Naive thymus-derived CD4-positive, alpha-beta T cell (primary cell): ENCODE data around the gene ATP2A3. TPM values are rescaled to one million over a fixed set of nuclear protein-coding genes. Genes with fewer than 3 reads are reported as not detected.

Source experiments
- ATAC-seq: fragments of 150-1000 bp; cut with Tn5 transposase; 2 replicates; pipeline ENCODE4 v1.10.0; 2021; ENCODE audit warnings: mild to moderate bottlenecking, moderate library complexity
- CTCF ChIA-PET: fragments of 350-600 bp; sonication (Branson Sonifier 250); formaldehyde crosslinking; loops from one replicate; lab custom pipeline; 2021; ENCODE audit warnings: antibody characterized with exemption; lab: Charles Lee
- POLR2A ChIA-PET: fragments of 350-600 bp; sonication (Branson Sonifier 250); formaldehyde crosslinking; loops from one replicate; lab custom pipeline; 2021; ENCODE audit warnings: antibody characterized with exemption, inconsistent platforms; lab: Charles Lee
- DNase-seq, 9 donors: peaks; one replicate each; pipeline versions ENCODE4 v3.0.0 to v3.0.0-alpha.2; 2020 to 2022; ENCODE audit warnings: mixed read lengths in 1 of 9
- H3K27ac ChIP-seq: one replicate; pipeline ENCODE4 v1.7.0; 2013; ENCODE audit warnings: mild to moderate bottlenecking, low read depth, low read length, moderate library complexity
- H3K27me3 ChIP-seq, 2 donors: one replicate each; pipeline ENCODE4 v1.7.0; 2013; ENCODE audit warnings: low read length in 2 of 2, mild to moderate bottlenecking in 2 of 2, moderate library complexity in 2 of 2; ENCODE audit not compliant: control insufficient read depth in 2 of 2, insufficient read depth in 2 of 2
- H3K36me3 ChIP-seq, 3 experiments: 1 replicate in 2 of 3; 2 replicates in 1 of 3; pipeline ENCODE4 v1.7.0; 2013; ENCODE audit warnings: low read length in 3 of 3, mild to moderate bottlenecking in 3 of 3, moderate library complexity in 1 of 3; ENCODE audit not compliant: insufficient read depth in 3 of 3, control insufficient read depth in 2 of 3
- H3K4me1 ChIP-seq, 2 donors: one replicate each; pipeline ENCODE4 v1.7.0; 2013; ENCODE audit warnings: low read length in 2 of 2, mild to moderate bottlenecking in 2 of 2, moderate library complexity in 1 of 2; ENCODE audit not compliant: control insufficient read depth in 2 of 2, insufficient read depth in 2 of 2
- H3K4me3 ChIP-seq: 2 replicates; pipeline ENCODE4 v1.7.0; 2013; ENCODE audit warnings: mild to moderate bottlenecking, low read length
- H3K9me3 ChIP-seq, 3 experiments: 1 replicate in 2 of 3; 2 replicates in 1 of 3; pipeline ENCODE4 v1.7.0; 2013; ENCODE audit warnings: low read length in 3 of 3; ENCODE audit not compliant: control insufficient read depth in 2 of 3
- H3K27ac Mint-ChIP-seq, 9 donors: one replicate each; pipeline ENCODE4 v1.8.0; 2020 to 2022; ENCODE audit warnings: mixed read lengths in 9 of 9, mild to moderate bottlenecking in 8 of 9, moderate library complexity in 5 of 9, inconsistent platforms in 2 of 9
- H3K27me3 Mint-ChIP-seq, 5 donors: one replicate each; pipeline ENCODE4 v1.8.0; 2021 to 2022; ENCODE audit warnings: mixed read lengths in 5 of 5, mild to moderate bottlenecking in 1 of 5
- H3K36me3 Mint-ChIP-seq, 5 donors: one replicate each; pipeline ENCODE4 v1.8.0; 2020 to 2022; ENCODE audit warnings: mixed read lengths in 5 of 5, mild to moderate bottlenecking in 3 of 5, inconsistent platforms in 1 of 5
- H3K4me1 Mint-ChIP-seq, 7 donors: one replicate each; pipeline ENCODE4 v1.8.0; 2020 to 2022; ENCODE audit warnings: mixed read lengths in 7 of 7, mild to moderate bottlenecking in 3 of 7, inconsistent platforms in 1 of 7
- H3K4me3 Mint-ChIP-seq, 10 donors: one replicate each; pipeline ENCODE4 v1.8.0; 2020 to 2022; ENCODE audit warnings: mild to moderate bottlenecking in 10 of 10, mixed read lengths in 10 of 10, moderate library complexity in 6 of 10, inconsistent platforms in 2 of 10
- H3K9me3 Mint-ChIP-seq, 11 donors: one replicate each; pipeline ENCODE4 v1.8.0; 2020 to 2022; ENCODE audit warnings: mixed read lengths in 11 of 11, mild to moderate bottlenecking in 4 of 11, inconsistent platforms in 1 of 11, moderate library complexity in 1 of 11
- intact Hi-C, 2 donors: fragments of 100-400 bp; cut with micrococcal nuclease; formaldehyde crosslinking; loops; one replicate each; pipeline ENCODE4 v1.15.1; 2023
- polyA plus RNA-seq, 2 donors: library from polyadenylated mRNA; unstranded; fragments of 300-500 nt; fragmentation: Illumina TruSeq; gene quantifications; one replicate each; pipeline ENCODE4 v1.2.3, GENCODE V29; 2021
- total RNA-seq, 6 experiments: library from RNA in 5 of 6; stranded (reverse) in 5 of 6; gene quantifications; 1 replicate in 5 of 6; 2 replicates in 1 of 6; pipeline ENCODE4 v1.2.3 and lab custom pipeline; 2021 to 2026

ATP2A3 gene
- total and polyA plus RNA-seq, 7 experiments from 2014 or later, result 46.6 to 260 (median 157) TPM

- no peaks in the 10 kb centered on the region for H3K9me3 Mint-ChIP-seq
- Histone ChIP-seq H3K4me1 (peaks cover 48 to 57% of the 10 kb centered on the region in 2 donors), H3K4me3 (no peak overlapping the region), H3K27me3 (no peaks in the 10 kb centered on the region), H3K27ac (peak overlapping the region; percentile 53), H3K36me3 (peaks cover 0 to 41% (median 0%) of the 10 kb centered on the region in 3 experiments), H3K9me3 (no peaks in the 10 kb centered on the region)
- ATAC-seq (peak; percentile 11), DNase-seq (no peak)
- peak overlapping the region; percentile 76 to 92 (median 88) for H3K4me3 Mint-ChIP-seq
- ChIA-PET CTCF (interaction anchor here (1.2 to 1.5 kb wide), 2 partner anchors 43 to 97 kb away, joined by 3 to 5 read pairs; no protein-coding TSS in a partner anchor), POLR2A (interaction anchor here (0.8 to 1.7 kb wide), 4 partner anchors 9 to 115 kb away, joined by 3 to 9 read pairs (median 4); partner anchors contain the start of gene NCBP3)
- intact Hi-C loops, result loop anchor here (5.0 to 10.0 kb wide), 3 partner anchors 48 to 1368 kb away; partner anchors contain the start of gene PAFAH1B1 (in 1 of the 2)
- peaks cover 57 to 83% (median 77%) of the 10 kb centered on the region in 7 donors for H3K4me1 Mint-ChIP-seq
- no peaks in the 10 kb centered on the region for H3K27me3 Mint-ChIP-seq
- peaks cover 0 to 12% (median 0%) of the 10 kb centered on the region in 5 donors for H3K36me3 Mint-ChIP-seq
- peak overlapping the region; percentile 40 to 90 (median 86) for H3K27ac Mint-ChIP-seq
These were observed 3.5 kb downstream of the ATP2A3 start for GRCh38 chr17:3960764-3961163.

- DNase-seq, result no peak
These were observed 4.2 kb downstream of the ATP2A3 start for GRCh38 chr17:3959921-3960601.

GRCh38 chr17:3959295-3959899, 4.8 kb downstream of the ATP2A3 start:
- no peak overlapping the region for H3K4me3 ChIP-seq
- ATAC-seq (no peak), DNase-seq (no peak)
- Mint-ChIP-seq H3K27ac (peak overlapping the region in 7 of 9 donors; percentile 1 to 89 (median 79)), H3K4me1 (peaks cover 52 to 72% (median 66%) of the 10 kb centered on the region in 7 donors), H3K36me3 (peaks cover 0 to 12% (median 0%) of the 10 kb centered on the region in 5 donors), H3K4me3 (peak overlapping the region in 7 of 10 donors; percentile 32 to 90 (median 80)), H3K27me3 (no peaks in the 10 kb centered on the region), H3K9me3 (no peaks in the 10 kb centered on the region)
- H3K27me3 ChIP-seq, result no peaks in the 10 kb centered on the region
- POLR2A ChIA-PET, result no interaction called here
- H3K4me1 ChIP-seq, result peaks cover 42 to 52% of the 10 kb centered on the region in 2 donors
- CTCF ChIA-PET, result interaction anchor here (0.8 to 1.2 kb wide), 3 partner anchors 10 to 41 kb away, joined by 3 read pairs; no protein-coding TSS in a partner anchor
- H3K9me3 ChIP-seq, result no peaks in the 10 kb centered on the region
- H3K27ac ChIP-seq, result peak overlapping the region; percentile 53
- peaks cover 0 to 51% (median 0%) of the 10 kb centered on the region in 3 experiments for H3K36me3 ChIP-seq
- intact Hi-C loops, result no loop called here

More at GRCh38 chr17:3959921-3960601, 4.2 kb downstream of the ATP2A3 start:
- Mint-ChIP-seq H3K27me3 (no peaks in the 10 kb centered on the region), H3K9me3 (no peaks in the 10 kb centered on the region), H3K4me3 (peak overlapping the region; percentile 76 to 92 (median 88)), H3K4me1 (peaks cover 52 to 76% (median 71%) of the 10 kb centered on the region in 7 donors), H3K36me3 (peaks cover 0 to 12% (median 0%) of the 10 kb centered on the region in 5 donors), H3K27ac (peak overlapping the region; percentile 40 to 90 (median 86))
- H3K4me1 ChIP-seq, result peaks cover 43 to 52% of the 10 kb centered on the region in 2 donors
- H3K9me3 ChIP-seq, result no peaks in the 10 kb centered on the region
- ATAC-seq, result no peak
- ChIA-PET POLR2A (interaction anchor here (1.1 kb wide), 1 partner anchor 10 kb away, joined by 3 read pairs; no protein-coding TSS in a partner anchor), CTCF (interaction anchor here (0.6 to 1.2 kb wide), 4 partner anchors 10 to 40 kb away, joined by 3 read pairs; no protein-coding TSS in a partner anchor)
- H3K27ac ChIP-seq, result peak overlapping the region; percentile 53
- intact Hi-C loops, result loop anchor here (5.0 to 10.0 kb wide), 3 partner anchors 48 to 1368 kb away; partner anchors contain the start of gene PAFAH1B1 (in 1 of the 2)
- H3K36me3 ChIP-seq, result peaks cover 0 to 47% (median 0%) of the 10 kb centered on the region in 3 experiments
- H3K27me3 ChIP-seq, result no peaks in the 10 kb centered on the region
- H3K4me3 ChIP-seq, result no peak overlapping the region

GRCh38 chr17:3957735-3958599, 6.3 kb downstream of the ATP2A3 start:
- H3K36me3 ChIP-seq, result peaks cover 0 to 60% (median 4%) of the 10 kb centered on the region in 3 experiments
- no peaks in the 10 kb centered on the region for H3K27me3 ChIP-seq
- H3K9me3 Mint-ChIP-seq, result no peaks in the 10 kb centered on the region
- ATAC-seq (no peak), DNase-seq (no peak)
- intact Hi-C loops, result no loop called here
- H3K27me3 Mint-ChIP-seq, result no peaks in the 10 kb centered on the region
- H3K4me3 Mint-ChIP-seq, result peak overlapping the region in 7 of 10 donors; percentile 4 to 58 (median 44)
- ChIA-PET CTCF (interaction anchor here (0.7 kb wide), 1 partner anchor 46 kb away, joined by 3 read pairs; no protein-coding TSS in a partner anchor), POLR2A (no interaction called here)
- H3K36me3 Mint-ChIP-seq, result peaks cover 0 to 12% (median 0%) of the 10 kb centered on the region in 5 donors
- H3K27ac ChIP-seq, result peak overlapping the region; percentile 8
- no peak overlapping the region for H3K4me3 ChIP-seq
- H3K4me1 ChIP-seq, result peaks cover 39 to 52% of the 10 kb centered on the region in 2 donors
- H3K4me1 Mint-ChIP-seq, result peaks cover 48 to 68% (median 63%) of the 10 kb centered on the region in 7 donors
- H3K27ac Mint-ChIP-seq, result peak overlapping the region in 7 of 9 donors; percentile 61 to 87 (median 83)
- no peaks in the 10 kb centered on the region for H3K9me3 ChIP-seq

- H3K36me3 Mint-ChIP-seq, result peaks cover 0 to 13% (median 0%) of the 10 kb centered on the region in 5 donors
- DNase-seq (no peak), ATAC-seq (no peak)
- intact Hi-C loops, result no loop called here
- peak overlapping the region in 9 of 10 donors; percentile 1 to 64 (median 44) for H3K4me3 Mint-ChIP-seq
- peaks cover 30 to 43% of the 10 kb centered on the region in 2 donors for H3K4me1 ChIP-seq
- H3K36me3 ChIP-seq, result peaks cover 0 to 68% (median 4%) of the 10 kb centered on the region in 3 experiments
- H3K27ac ChIP-seq, result peak overlapping the region; percentile 8
- POLR2A ChIA-PET, result no interaction called here
- H3K27ac Mint-ChIP-seq, result peak overlapping the region in 8 of 9 donors; percentile 52 to 88 (median 86)
- H3K27me3 ChIP-seq, result no peaks in the 10 kb centered on the region
- no peaks in the 10 kb centered on the region for H3K9me3 ChIP-seq
- no peaks in the 10 kb centered on the region for H3K27me3 Mint-ChIP-seq
- H3K4me1 Mint-ChIP-seq, result peaks cover 41 to 59% (median 54%) of the 10 kb centered on the region in 7 donors
- no peak overlapping the region for H3K4me3 ChIP-seq
- CTCF ChIA-PET, result interaction anchor here (0.6 to 1.1 kb wide), 2 partner anchors 8 to 43 kb away, joined by 3 read pairs; no protein-coding TSS in a partner anchor
- no peaks in the 10 kb centered on the region for H3K9me3 Mint-ChIP-seq
These were observed 7.3 kb downstream of the ATP2A3 start for GRCh38 chr17:3956983-3957382.
